Urothelium cell line (cell line): ENCODE results near the gene TANGO6.

Source experiments
- DNase-seq: peaks from one replicate; pipeline ENCODE4 v3.0.0; 2011; ENCODE audit warnings: low spot score, mixed read lengths
- FAIRE-seq: peaks from 2 replicates; lab custom pipeline; 2011; peaks lifted over from hg19 to GRCh38; lab: Jason Lieb, UNC

Gene TANGO6

GRCh38 chr16:68907297-68907696 is 64.0 kb downstream of the TANGO6 start:
- no peak for DNase-seq
- FAIRE-seq, result no peak

GRCh38 chr16:68907781-68908181 is 64.5 kb downstream of the TANGO6 start:
- no peak for FAIRE-seq
- DNase-seq, result no peak

GRCh38 chr16:68909099-68909733 is 65.9 kb downstream of the TANGO6 start:
- no peak for FAIRE-seq
- DNase-seq, result no peak

GRCh38 chr16:68910051-68910450 is 66.7 kb downstream of the TANGO6 start:
- DNase-seq, result no peak
- no peak for FAIRE-seq

- FAIRE-seq (no peak), DNase-seq (no peak)
Observed at GRCh38 chr16:68915589-68915988, 72.3 kb downstream of the TANGO6 start.

GRCh38 chr16:68917541-68917940 is 74.2 kb downstream of the TANGO6 start:
- DNase-seq (no peak), FAIRE-seq (no peak)

GRCh38 chr16:68920349-68920748 is 77.0 kb downstream of the TANGO6 start:
- DNase-seq (no peak), FAIRE-seq (no peak)

GRCh38 chr16:68921637-68922036 is 78.3 kb downstream of the TANGO6 start:
- DNase-seq (peak; percentile 52), FAIRE-seq (no peak)

- DNase-seq (no peak), FAIRE-seq (no peak)
Observed at GRCh38 chr16:68923116-68923515, 79.8 kb downstream of the TANGO6 start.

GRCh38 chr16:68927018-68927417 is 83.7 kb downstream of the TANGO6 start:
- no peak for FAIRE-seq

GRCh38 chr16:68931196-68931595 is 87.9 kb downstream of the TANGO6 start:
- no peak for FAIRE-seq
- DNase-seq, result no peak

More at GRCh38 chr16:68927018-68927417, 83.7 kb downstream of the TANGO6 start:
- no peak for DNase-seq

- no peak for FAIRE-seq
- no peak for DNase-seq
Observed at GRCh38 chr16:68934402-68934801, 91.1 kb downstream of the TANGO6 start.

GRCh38 chr16:68935008-68935407 is 91.7 kb downstream of the TANGO6 start:
- no peak for DNase-seq
- no peak for FAIRE-seq

GRCh38 chr16:68936736-68937631 is 93.7 kb downstream of the TANGO6 start:
- FAIRE-seq (no peak), DNase-seq (peak; percentile 29)

GRCh38 chr16:68939692-68940320 is 96.5 kb downstream of the TANGO6 start:
- FAIRE-seq (no peak), DNase-seq (no peak)

GRCh38 chr16:68940816-68941215 is 97.5 kb downstream of the TANGO6 start:
- DNase-seq (no peak), FAIRE-seq (no peak)

GRCh38 chr16:68943961-68944360 is 100.6 kb downstream of the TANGO6 start:
- DNase-seq (no peak), FAIRE-seq (no peak)

GRCh38 chr16:68948230-68948910 is 105.0 kb downstream of the TANGO6 start:
- DNase-seq, result no peak
- FAIRE-seq, result no peak

GRCh38 chr16:68951991-68952877 is 108.9 kb downstream of the TANGO6 start:
- DNase-seq (peak; percentile 65), FAIRE-seq (no peak)
